ENCODE results near the gene HMGCS1.
A peak's percentile ranks its signal among the peaks of the same experiment; 100 is the strongest.
"Not testable (repeated sequence)": the region's sequence is repeated elsewhere in the genome, so short reads cannot be mapped to it uniquely, and the experiment has no call there.

The HMGCS1 gene

GRCh38 chr5:43313035-43313853, at the start of gene HMGCS1:
HMGCS1 (minus strand) TSS chr5:43313412; CDS start chr5:43298965, 14,447 bp downstream.
- DNase-seq (ENCODE audit: low read depth) = peak; percentile 97

GRCh38 chr5:43358726-43359125, 45.5 kb upstream of the HMGCS1 start:
- no peak for DNase-seq (ENCODE audit: low read depth)

DNA sequence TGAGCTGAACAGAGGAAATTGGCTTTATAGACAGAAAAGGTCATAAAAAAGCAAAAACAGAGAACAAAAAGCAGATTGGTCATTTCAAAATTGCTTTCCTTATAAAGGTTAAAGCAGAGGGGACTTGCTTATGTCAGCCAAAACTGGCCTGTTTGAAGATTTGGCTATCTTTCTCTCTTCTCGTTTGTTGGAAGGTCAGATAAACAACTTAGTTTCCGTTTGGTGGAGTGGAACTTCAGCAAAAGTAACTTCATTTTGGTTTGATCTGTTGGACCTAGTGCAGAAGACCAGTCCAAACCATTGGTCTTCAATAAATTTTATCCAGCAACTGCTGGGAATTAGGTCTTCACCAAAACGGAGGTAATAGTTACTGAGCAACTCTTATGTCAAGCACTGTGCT, 45.1 kb upstream of the HMGCS1 start:
- DNase-seq (ENCODE audit: low read depth) = no peak

GRCh38 chr5:43357878-43358281, 44.7 kb upstream of the HMGCS1 start:
- DNase-seq (ENCODE audit: low read depth) = no peak

- DNase-seq (ENCODE audit: low read depth) = no peak
Observed at GRCh38 chr5:43357067-43357466, 43.9 kb upstream of the HMGCS1 start.

- no peak for DNase-seq (ENCODE audit: low read depth)
Observed at GRCh38 chr5:43354774-43355173, 41.6 kb upstream of the HMGCS1 start.

DNA sequence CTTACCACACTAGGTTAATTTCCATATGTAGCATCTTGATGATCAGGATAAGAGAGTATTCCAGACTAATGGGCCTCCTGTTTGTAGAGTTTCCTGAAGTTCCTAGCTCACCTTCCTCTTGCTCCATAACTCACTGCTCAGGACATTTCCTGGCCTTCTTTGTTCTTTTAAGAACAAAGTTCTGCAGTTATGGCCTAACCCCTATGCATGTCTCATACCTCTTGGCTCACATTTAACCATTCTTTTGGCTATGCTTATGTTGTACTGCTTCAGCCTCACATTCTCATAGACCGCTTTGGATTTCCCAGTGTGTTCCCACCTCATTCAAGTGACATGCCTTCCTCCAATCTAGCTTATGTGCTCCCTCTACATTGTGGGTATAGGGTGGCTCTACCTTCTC, 40.5 kb upstream of the HMGCS1 start:
- no peak for DNase-seq (ENCODE audit: low read depth)

DNA sequence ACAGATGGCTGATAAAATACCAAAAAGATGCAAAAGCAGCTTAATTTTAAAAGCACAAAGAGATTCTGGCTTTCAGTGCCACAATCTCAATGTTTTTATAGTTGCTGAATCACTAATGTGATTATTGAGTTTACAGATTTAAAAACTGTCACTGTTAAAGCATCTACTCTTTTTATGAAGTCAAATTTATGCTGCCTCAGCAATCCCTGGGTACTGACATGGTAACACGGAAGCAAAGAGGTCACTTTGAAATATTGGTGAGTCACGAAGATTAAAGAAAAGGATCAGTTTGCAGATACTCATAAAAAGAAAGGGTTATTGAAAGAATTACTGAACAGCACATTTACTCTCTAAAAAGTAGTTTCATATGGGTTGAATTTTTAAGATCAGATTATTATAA, 39.7 kb upstream of the HMGCS1 start:
- DNase-seq (ENCODE audit: low read depth) = no peak

- no peak for DNase-seq (ENCODE audit: low read depth)
Observed at GRCh38 chr5:43352131-43352530, 38.9 kb upstream of the HMGCS1 start.

DNA sequence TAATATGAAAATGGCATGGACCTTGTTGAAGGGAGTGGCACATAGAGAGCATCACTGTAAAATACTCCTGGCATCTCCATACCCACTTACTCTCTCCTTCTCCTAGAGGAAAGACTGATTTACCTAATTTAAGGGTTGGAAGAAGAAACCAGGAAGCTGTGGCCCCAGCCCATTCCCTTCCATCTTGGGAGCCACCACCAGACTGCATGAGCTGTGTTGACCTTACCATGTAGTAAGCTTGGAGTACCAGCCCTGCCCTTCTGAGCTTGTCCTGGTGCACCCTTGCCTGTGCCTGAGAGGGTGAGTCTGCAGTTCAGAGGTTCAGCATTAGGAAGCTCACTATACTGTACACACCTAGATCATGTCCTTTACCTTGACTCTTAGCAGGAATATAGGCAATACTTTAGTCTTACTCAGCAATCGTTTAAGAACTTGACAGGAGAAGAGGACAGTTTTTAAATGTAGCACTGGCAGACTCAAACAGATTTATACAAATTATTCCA, 35.7 kb upstream of the HMGCS1 start:
- no peak for DNase-seq (ENCODE audit: low read depth)

DNA sequence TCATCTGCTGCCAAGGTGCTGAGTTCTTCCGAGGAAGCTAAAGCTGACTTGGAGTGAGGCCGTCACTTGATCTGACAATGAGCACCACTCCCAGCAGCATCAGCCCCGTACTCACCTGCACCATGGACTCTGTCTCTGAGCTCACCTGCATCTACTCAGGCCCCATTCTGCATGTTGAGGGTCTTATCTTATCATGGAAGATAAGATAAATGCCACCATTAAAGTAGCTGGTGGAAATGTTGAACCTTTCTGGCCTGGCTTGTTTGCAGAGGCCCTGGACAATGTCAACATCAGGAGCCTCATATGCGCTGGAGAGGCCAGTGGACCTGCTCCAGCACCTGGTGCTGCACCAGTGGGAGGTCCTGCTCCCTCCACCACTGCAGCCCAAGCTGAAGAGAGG, 35.0 kb upstream of the HMGCS1 start:
- no peak for DNase-seq (ENCODE audit: low read depth)

- DNase-seq (ENCODE audit: low read depth) = no peak
Observed at GRCh38 chr5:43338862-43339261, 25.6 kb upstream of the HMGCS1 start.

DNA sequence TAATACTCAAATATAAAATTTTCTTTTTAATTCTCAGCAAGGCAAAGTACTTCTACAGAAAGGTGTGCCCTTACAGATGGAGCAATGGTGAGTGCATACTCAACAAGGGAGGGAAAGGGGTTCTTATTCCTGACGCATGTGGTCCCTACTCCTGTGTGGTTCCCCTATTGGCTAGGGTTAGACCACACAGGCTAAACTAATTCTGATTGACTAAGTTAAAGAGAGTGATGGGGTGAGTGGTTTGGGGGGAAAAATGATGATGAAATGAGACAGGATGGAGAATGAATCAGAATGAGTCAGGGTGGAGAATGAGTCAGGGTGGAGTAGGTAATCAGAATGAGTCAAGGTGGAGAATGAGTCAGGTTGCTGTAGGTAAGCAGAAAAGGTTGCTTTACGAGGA, 22.9 kb upstream of the HMGCS1 start:
- no peak for DNase-seq (ENCODE audit: low read depth)

DNA sequence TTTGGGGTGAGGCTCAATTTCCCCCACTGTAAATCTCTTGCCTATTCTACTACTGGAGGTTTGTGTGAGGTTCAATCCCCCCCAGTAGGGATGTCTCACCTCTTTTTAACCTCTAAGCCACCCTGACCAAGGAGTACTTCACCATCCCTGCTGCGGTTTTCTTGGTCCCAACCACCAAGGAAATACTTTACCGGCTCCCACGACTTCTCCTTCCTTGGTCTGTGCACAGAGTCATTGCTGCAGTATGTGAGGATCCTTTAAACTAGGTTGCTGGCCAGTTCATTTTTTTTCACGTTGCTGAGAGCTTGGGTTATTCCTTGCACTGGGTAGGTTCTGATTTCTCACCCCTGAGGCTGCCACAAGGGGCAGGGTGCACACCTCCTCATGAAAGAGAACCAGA, 22.5 kb upstream of the HMGCS1 start:
- DNase-seq (ENCODE audit: low read depth) = no peak

DNA sequence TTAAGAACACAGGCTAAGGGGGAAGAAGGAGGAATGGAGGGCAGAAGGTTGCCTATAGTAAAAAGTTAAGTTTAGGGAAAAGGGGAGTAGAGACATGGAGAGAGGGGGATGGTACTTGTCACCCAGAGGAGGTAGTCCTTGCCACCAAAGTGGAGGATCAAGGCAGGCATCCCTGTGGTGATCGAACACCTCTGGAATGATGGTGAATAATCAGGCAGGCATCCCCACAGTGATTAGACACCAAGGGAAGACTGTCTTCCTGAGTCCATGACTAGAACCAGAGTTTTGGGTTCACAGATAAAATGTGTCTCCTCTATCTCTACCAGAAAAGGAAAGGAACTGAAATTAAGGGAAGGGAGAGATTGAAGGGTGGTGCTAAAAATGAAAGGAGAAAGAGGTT, 19.2 kb upstream of the HMGCS1 start:
- DNase-seq (ENCODE audit: low read depth) = no peak

GRCh38 chr5:43325624-43326023, 12.4 kb upstream of the HMGCS1 start:
- DNase-seq (ENCODE audit: low read depth) = not testable (repeated sequence)

- DNase-seq (ENCODE audit: low read depth) = not testable (repeated sequence)
Observed at GRCh38 chr5:43323488-43323887, 10.3 kb upstream of the HMGCS1 start.

GRCh38 chr5:43320846-43321245, 7.6 kb upstream of the HMGCS1 start:
- no peak for DNase-seq (ENCODE audit: low read depth)

DNA sequence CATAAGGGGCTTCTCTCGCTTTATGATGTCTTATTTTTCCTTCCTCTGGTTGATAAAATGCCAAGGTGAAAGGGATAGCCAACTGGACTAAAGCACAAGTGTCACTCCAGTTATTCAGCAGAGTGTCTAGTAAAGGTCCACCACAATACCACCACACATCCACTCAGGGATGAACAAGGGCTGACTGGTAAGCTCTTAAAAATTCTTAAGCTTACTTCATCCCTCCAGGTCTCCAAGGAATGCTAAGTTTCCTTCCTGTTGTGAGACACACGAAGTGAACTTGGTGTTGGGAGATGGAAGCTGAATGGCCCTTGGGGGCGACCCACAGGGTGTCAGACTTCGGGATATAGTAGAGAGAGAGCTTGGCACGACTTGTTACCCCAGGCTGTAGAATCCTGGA, 3.2 kb upstream of the HMGCS1 start:
- no peak for DNase-seq (ENCODE audit: low read depth)

- DNase-seq (ENCODE audit: low read depth) = no peak
Observed at GRCh38 chr5:43315682-43316081, 2.5 kb upstream of the HMGCS1 start.

DNA sequence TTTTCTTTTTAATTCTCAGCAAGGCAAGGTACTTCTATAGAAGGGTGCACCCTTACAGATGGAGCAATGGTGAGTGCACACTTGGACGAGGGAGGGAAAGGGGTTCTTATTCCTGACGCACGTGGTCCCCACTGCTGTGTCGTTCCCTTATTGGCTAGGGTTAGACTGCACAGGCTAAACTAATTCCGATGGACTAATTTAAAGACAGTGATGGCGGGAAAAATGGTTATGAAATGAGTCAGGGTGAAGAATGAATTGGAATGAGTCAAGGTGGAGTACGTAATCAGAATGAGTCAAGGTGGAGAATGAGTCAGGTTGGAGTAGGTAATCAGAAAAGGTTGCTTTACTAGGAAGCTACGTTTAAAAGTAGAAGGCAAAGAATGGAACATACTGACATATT, 2.1 kb upstream of the HMGCS1 start:
- DNase-seq (ENCODE audit: low read depth) = peak; percentile 9

GRCh38 chr5:43314724-43315123, 1.5 kb upstream of the HMGCS1 start:
- DNase-seq (ENCODE audit: low read depth) = no peak

- DNase-seq (ENCODE audit: low read depth) = no peak
Observed at GRCh38 chr5:43313854-43314457, 744 bp upstream of the HMGCS1 start.

GRCh38 chr5:43312699-43313034, 545 bp downstream of the HMGCS1 start:
- no peak for DNase-seq (ENCODE audit: low read depth)
